Nucleus accumbens (tissue), 56 donors: ENCODE data around the gene TSPAN7.

Experiments
- DNase-seq, 56 donors: peaks; one replicate each; lab custom pipeline; 2025; lab: John Stamatoyannopoulos, UW

Gene TSPAN7

GRCh38 chrX:38561126-38561868, at the start of gene TSPAN7:
TSPAN7 (plus strand) TSS chrX:38561542; CDS start chrX:38561547, 5 bp downstream.
- peak; percentile 0 to 86 (median 65) for DNase-seq

- DNase-seq, result peak in 1 of 56 donors; percentile 1
These were observed 48.1 kb upstream of the TSPAN7 start for GRCh38 chrX:38513112-38513742.

DNA sequence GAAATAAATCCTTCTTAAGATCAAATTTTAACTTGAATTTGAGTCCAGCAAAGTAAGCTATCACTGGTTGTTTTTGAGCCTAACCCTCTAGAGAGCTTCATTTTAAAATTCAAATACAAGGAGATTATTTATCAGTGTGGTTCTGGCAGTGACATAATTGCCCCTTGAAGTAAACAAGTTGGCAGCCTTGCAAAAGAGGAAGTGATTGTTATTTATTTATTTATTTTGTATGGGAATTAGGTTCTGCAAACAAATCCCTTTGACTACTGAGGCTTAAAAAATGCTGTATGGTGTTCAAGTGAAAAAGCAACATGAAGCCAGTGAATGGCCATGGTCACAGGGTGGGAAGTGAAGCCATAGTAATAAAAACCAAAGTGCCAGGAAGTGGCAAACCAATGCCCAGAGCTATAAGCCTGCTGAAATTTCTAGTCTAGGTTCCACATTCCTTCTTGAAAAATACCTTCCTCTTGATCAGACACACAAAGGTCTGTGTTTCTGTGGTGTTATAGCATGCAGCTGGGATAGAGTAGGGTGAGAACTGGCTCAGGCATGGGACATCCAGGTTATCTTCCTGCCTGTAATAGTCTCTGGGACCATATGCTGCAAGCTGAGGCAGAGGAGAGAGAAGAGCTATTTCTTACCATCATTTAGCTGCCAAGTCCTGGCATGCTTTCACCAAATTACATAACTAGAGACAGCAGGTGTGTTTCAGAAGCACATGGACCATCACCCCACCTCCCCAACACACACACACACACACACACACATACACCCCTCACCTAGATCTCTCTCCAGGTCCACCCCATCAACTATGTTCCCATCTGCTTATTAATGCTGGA, 47.1 kb upstream of the TSPAN7 start:
- no peak for DNase-seq

DNA sequence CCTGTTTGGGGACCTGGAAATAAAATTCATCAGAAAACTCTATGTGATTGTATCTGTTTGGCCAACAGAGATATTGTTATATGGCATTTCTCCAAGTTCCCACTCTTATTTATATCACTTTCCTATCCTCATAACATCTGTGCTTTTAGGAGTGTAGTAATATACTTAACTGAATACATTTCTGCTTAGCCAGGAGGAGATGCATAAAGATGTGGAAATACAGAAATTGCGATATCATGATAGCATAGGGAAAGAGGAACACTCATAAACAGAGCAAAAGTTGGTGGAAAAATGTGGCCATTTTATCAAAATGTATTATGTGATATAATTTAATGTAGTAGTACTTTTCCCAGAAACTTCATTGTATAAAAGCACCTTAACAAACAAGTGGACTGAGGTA, 46.1 kb upstream of the TSPAN7 start:
- DNase-seq, result no peak

- no peak for DNase-seq
These were observed 45.1 kb upstream of the TSPAN7 start for GRCh38 chrX:38516196-38516774.

DNA sequence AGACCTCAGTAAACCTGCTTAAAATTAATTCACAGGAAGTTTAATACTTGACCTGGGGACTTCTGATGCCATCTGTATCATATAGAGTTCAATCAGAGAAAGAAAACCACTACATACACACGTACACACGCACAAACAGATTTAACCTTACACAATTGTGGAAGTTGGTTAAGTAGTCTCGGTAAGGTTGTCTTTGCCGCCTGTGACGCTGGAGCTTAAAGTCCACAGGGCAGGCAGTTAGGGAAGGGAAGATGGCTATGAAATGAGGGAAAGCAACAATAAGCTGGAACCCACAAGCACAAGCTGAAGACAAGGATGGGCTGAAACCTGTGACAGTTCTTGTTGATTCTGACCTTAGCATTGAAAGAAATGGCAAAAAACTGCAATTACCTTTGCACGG, 41.7 kb upstream of the TSPAN7 start:
- no peak for DNase-seq

DNA sequence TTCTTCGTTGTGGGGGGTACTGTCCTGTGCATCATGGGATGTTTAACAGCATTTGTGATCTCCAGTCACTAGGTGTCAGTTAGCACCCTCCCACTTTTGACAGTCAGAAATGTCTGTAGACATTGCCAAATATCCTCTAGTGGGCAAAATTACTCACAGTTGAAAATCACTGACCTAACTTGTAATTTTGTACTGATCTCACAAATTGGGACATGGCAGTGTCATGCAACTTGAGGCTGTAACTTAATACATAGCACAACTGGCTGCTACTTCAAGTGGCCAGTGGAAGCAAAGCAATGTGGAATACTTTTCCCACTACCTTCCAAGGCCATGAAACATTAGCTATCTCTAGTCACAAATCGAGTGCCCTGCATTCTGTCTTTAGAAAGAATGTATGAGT, 23.2 kb upstream of the TSPAN7 start:
- no peak for DNase-seq

DNA sequence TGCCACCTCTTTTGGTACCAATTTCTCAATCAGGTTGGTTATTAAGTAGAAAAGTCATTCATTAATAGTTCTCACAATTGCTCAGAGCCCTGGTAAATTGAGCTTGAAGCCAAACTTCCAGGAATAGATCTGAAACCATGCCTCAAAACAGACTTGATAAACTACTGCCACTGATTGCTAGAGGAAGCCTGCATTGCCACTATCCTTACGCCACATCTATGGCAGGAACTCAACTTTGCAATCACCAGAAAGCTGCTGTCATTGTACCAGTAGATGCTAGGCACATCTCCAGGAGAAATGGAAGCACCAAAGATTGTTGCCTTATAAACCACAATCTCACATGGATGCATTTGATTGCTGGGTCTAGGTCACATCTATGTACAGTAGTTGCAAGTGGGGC, 21.6 kb upstream of the TSPAN7 start:
- no peak for DNase-seq

DNA sequence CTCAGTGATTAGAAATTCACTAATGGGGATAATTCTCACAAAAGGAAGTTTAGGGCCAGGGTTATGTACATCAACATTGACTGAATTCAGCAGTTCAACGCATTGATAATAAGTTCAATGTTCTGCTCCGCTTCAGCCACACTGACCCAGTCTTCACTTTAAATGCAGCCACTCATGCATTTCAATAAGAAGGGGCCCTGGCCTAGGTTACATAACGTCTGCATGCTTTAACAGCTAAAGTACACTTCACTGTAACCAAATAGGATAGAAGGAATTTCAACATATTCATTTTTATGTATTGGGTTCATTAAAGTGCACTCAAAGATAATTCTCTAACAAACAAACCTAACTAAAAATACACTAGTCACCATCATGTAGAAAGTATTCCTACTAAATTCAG, 12.8 kb upstream of the TSPAN7 start:
- no peak for DNase-seq

- no peak for DNase-seq
These were observed 8.6 kb upstream of the TSPAN7 start for GRCh38 chrX:38552721-38553120.

DNA sequence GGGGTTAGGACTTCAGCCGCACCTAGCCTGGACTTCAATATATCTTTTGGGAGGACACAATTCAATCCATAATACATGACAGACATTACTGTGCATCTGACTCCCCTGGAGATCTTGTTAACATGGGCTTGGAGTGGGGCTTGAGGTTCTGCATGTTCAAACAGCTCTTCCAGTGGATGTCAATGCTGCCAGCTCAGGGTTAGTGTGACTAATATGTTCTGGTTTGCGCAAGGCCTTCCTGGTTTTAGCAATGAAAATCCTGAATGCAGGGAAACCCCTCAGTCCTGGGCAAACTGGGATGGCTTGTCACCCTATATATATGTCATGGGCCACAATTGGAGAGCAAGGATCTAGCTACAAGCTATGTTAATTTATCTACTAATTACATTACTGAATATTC, 2.7 kb upstream of the TSPAN7 start:
- DNase-seq, result no peak

DNA sequence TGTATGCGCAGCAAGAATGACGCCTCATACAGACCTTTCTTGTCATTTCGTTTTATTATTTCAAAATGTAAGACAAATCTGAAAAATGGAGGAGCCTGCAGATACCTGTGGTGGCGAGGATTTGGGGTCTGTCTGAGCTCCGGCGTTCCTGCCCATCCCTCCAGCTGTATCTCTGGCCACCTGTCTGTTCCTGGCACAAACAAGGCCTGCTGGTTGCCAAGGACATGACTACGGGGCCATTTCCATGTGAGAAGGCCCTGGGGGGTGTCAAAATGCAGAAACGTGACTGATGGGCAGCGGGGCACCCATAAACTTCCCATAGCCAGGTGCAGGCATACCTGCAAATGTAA, 591 bp upstream of the TSPAN7 start:
- peak in 6 of 56 donors; percentile 0 to 13 (median 7) for DNase-seq

DNA sequence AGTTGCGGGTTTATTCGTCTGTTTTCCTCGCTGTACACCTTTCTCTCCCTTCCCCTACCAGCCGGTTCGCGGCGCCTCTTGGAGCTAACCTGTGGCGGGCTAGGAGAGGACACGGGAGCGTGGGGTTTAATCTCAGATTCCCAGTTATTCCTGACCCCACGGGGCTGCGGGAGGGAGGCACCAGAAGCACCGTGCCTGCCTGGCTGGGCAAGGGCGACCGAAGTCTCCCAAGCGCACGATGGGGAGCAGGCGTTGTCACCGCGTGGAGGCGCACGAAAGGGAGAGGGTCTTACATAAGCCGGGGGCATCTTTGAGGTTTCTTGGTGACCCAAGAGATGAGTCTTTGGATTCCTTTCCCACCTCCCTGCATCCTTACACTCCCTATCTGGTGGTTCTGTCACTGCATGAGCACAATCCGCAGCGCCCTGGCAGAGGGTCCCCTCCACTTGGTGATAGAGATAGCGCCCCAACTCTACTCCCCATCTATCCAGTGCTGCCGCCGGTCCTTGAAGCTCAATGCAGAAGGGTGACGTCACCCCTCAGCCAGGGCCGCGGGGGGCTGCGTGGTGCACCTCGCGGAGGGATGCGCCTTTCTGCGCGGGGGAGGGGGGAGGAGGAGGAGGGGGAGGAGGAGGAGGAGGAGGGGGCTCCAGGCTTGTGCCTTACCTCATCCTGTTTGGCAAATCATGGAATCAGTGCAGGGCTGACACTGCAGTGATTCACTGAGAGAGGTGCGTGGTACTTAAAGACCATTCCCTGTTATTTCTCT, 793 bp downstream of the TSPAN7 start:
- DNase-seq, result peak in 54 of 56 donors; percentile 1 to 73 (median 31)

- peak in 3 of 56 donors; percentile 0 to 2 (median 2) for DNase-seq
These were observed 1.7 kb downstream of the TSPAN7 start for GRCh38 chrX:38563030-38563429.

DNA sequence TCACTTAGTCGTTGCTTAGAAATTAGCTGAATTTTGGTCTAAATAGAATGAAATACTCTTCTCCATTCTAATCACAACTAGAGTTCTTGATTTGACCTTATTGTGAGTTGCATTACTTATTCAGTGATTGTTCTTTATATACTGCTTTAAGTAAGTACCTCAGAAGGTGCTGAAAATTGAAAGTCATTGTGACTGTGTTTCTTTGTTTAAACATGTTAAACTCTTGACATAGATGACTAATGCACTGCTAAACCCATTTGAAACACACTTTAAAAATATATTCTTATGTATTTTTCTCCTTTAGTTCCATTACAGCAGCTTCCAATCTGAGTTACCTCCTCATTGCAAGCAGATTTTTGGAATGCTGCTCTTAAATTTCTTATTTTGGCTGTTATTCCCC, 9.1 kb downstream of the TSPAN7 start:
- no peak for DNase-seq

DNA sequence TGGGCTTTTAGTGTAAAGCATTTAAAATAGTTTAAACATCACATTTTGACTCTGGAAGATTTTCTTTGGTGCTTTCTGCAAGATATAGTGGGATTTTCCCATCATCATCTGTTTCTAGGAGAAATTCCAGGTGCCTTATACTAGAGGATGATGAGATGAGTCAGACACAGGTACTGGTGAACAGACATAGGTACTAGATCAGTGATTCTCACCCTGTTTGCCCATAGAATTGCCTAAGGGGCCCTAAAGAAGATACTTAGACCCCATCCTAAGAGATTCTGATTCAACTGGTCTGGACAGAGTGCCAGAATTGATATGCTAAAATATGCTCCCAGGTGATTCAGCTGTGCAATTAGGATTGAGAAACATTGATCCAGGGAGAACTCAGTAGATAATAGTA, 9.7 kb downstream of the TSPAN7 start:
- no peak for DNase-seq

DNA sequence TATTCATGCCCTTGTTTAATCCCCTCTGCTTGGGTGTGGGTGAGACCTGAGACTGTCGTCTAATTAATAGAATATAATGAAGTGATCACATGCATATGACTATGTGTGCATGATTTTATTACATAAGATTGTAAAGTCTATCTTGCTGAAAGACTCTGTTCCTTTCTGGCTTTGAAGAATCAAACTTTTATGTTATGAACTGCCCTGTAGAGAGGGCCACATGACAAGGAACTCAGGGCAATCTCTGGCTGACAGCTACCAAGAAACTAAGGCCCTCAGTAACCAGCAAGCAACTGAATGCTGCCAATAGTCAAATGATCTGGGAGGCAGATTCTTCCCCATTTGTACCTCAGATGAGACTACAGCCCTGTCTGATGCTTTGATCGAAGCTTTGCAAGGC, 13.5 kb downstream of the TSPAN7 start:
- no peak for DNase-seq

GRCh38 chrX:38575888-38576287, 14.5 kb downstream of the TSPAN7 start:
- no peak for DNase-seq

DNA sequence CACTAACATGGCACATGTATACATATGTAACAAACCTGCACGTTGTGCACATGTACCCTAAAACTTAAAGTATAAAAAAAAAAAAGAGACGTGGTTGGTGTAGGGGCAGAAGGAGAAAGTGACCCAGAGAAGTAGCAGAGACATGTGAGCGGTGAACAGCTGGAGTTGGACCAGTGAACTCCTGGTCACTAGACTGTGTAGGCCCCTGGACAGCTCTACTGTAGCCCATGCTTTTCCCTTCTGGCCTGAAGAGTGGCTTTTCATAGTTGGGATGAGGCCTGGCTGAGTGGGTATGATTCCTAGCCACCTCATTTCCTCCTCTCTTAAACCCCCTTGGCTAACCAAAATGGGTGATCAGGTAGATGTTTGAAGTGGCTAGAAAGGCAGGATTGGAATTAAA, 16.4 kb downstream of the TSPAN7 start:
- no peak for DNase-seq

DNA sequence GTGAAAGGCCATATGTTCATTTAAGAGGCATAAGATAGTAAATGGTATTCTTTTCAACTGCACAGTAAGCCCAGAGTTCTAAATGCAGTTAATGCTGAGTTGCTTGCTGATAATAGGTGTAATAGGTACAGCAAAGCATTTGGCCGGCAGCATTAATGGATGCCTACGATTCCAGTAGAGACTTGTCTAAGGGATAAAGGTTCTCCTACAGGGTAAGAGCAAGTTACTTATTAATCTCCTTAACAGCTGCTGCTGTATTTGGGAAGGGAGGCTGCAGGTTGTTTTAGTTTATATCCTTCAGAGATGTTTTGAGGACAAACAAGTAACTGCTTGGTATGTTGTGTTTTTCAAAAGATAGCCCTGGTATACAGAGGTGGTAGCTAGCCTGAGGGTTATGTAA, 16.8 kb downstream of the TSPAN7 start:
- DNase-seq, result no peak
